B cell (primary cell): ENCODE results near the gene PPP1R3C. TPM values are rescaled to one million over a fixed set of nuclear protein-coding genes. Genes with fewer than 3 reads are reported as not detected.

Experiments
- ATAC-seq: fragments of 200-7000 bp; cut with Tn5 transposase; one replicate; pipeline ENCODE4 v1.10.0; 2021; ENCODE audit warnings: low read depth, mild to moderate bottlenecking, moderate number of reproducible peaks, moderate library complexity
- CTCF ChIA-PET: fragments of 350-600 bp; sonication (Branson Sonifier 250); formaldehyde crosslinking; loops from one replicate; lab custom pipeline; 2021; ENCODE audit warnings: antibody characterized with exemption, inconsistent platforms; lab: Charles Lee
- POLR2A ChIA-PET: fragments of 350-600 bp; sonication (Branson Sonifier 250); formaldehyde crosslinking; loops from one replicate; lab custom pipeline; 2021; ENCODE audit warnings: antibody characterized with exemption; lab: Charles Lee
- DNase-seq: peaks from one replicate; pipeline ENCODE4 v3.0.0; 2013
- H2AFZ ChIP-seq: 2 replicates; pipeline ENCODE4 v1.6.1; 2012; ENCODE audit warnings: mild to moderate bottlenecking, low read depth, low read length; ENCODE audit not compliant: insufficient read depth, poor library complexity, severe bottlenecking
- H3K27ac ChIP-seq, 2 donors: 1 replicate in 1 of 2; 2 replicates in 1 of 2; pipeline ENCODE4 v1.5.1; 2012 to 2013; ENCODE audit warnings: low read length in 2 of 2, mild to moderate bottlenecking in 2 of 2, moderate library complexity in 1 of 2
- H3K27me3 ChIP-seq, 4 experiments: fragments of 200-600 bp in 1 of 4; sonication (generic) in 1 of 4; replicated peaks in 1 of 4; 1 replicate in 2 of 4; 2 replicates in 2 of 4; pipeline versions ENCODE4 v1.6.1 to v1.7.0; 2013 to 2016; ENCODE audit warnings: low read length in 3 of 4, mild to moderate bottlenecking in 2 of 4, mixed read lengths in 1 of 4, moderate library complexity in 1 of 4; ENCODE audit not compliant: insufficient read depth in 4 of 4, control insufficient read depth in 3 of 4; ENCODE audit errors: control extremely low read depth in 1 of 4
- H3K36me3 ChIP-seq, 2 experiments: replicated peaks in 1 of 2; 1 replicate in 1 of 2; 2 replicates in 1 of 2; pipeline versions ENCODE4 v1.6.1 to v1.7.1; 2013; ENCODE audit warnings: low read length in 1 of 2; ENCODE audit not compliant: insufficient read depth in 2 of 2, control insufficient read depth in 1 of 2; ENCODE audit errors: control extremely low read depth in 1 of 2, extremely low read depth in 1 of 2
- H3K4me1 ChIP-seq, 2 donors: fragments of 200-600 bp in 1 of 2; sonication (generic) in 1 of 2; 1 replicate in 1 of 2; 2 replicates in 1 of 2; pipeline versions ENCODE4 v1.5.1 to v1.6.1; 2013 to 2017; ENCODE audit warnings: low read length in 2 of 2; ENCODE audit not compliant: control insufficient read depth in 2 of 2, insufficient read depth in 2 of 2
- H3K4me2 ChIP-seq: replicated peaks from 2 replicates; pipeline ENCODE3; 2012; ENCODE audit warnings: mild to moderate bottlenecking, low read depth, low read length; ENCODE audit not compliant: poor library complexity, severe bottlenecking
- H3K4me3 ChIP-seq, 5 experiments: fragments of 200-600 bp in 1 of 5; sonication (generic) in 1 of 5; 1 replicate in 3 of 5; 2 replicates in 2 of 5; pipeline versions ENCODE4 v1.5.1 to v1.7.0; 2011 to 2016; ENCODE audit warnings: low read length in 4 of 5, mild to moderate bottlenecking in 4 of 5, low read depth in 2 of 5, control low read depth in 1 of 5, moderate library complexity in 1 of 5; ENCODE audit not compliant: insufficient read depth in 1 of 5; ENCODE audit errors: control extremely low read depth in 1 of 5, extremely low read depth in 1 of 5
- H3K79me2 ChIP-seq: fragments of 200-600 bp; sonication (generic); one replicate; pipeline ENCODE4 v1.6.0; 2016; ENCODE audit warnings: low read length; ENCODE audit not compliant: control insufficient read depth, insufficient read depth
- H3K9ac ChIP-seq: fragments of 200-600 bp; sonication (generic); 2 replicates; pipeline ENCODE4 v1.6.1; 2017; ENCODE audit warnings: mild to moderate bottlenecking, low read length, moderate library complexity
- H3K9me3 ChIP-seq, 3 donors: one replicate each; pipeline versions ENCODE4 v1.6.1 to v1.7.1; 2013; ENCODE audit warnings: low read length in 2 of 3; ENCODE audit not compliant: control insufficient read depth in 2 of 3, insufficient read depth in 1 of 3; ENCODE audit errors: control extremely low read depth in 1 of 3
- H4K20me1 ChIP-seq: 2 replicates; pipeline ENCODE4 v1.6.0; 2012; ENCODE audit warnings: mild to moderate bottlenecking, low read length; ENCODE audit not compliant: insufficient read depth, control insufficient read depth, poor library complexity, severe bottlenecking
- H3K27ac Mint-ChIP-seq: one replicate; pipeline ENCODE4 v1.8.0; 2021; ENCODE audit warnings: mixed read lengths
- H3K27me3 Mint-ChIP-seq: one replicate; pipeline ENCODE4 v1.8.0; 2021; ENCODE audit warnings: mixed read lengths
- H3K4me1 Mint-ChIP-seq: one replicate; pipeline ENCODE4 v1.8.0; 2021; ENCODE audit warnings: mixed read lengths
- H3K4me3 Mint-ChIP-seq: one replicate; pipeline ENCODE4 v1.8.0; 2021; ENCODE audit warnings: mixed read lengths
- H3K9me3 Mint-ChIP-seq: one replicate; pipeline ENCODE4 v1.8.0; 2022; ENCODE audit warnings: mixed read lengths; ENCODE audit not compliant: insufficient read depth
- CTCF ChIP-seq: fragments of 200-600 bp; IDR thresholded peaks from one replicate; pipeline ENCODE4 v1.8.0; 2022; ENCODE audit warnings: antibody characterized with exemption, mild to moderate bottlenecking
- EZH2 ChIP-seq: IDR thresholded peaks from 2 replicates; pipeline ENCODE4 v1.6.1; 2012; ENCODE audit warnings: borderline replicate concordance, low read depth, mild to moderate bottlenecking, moderate library complexity, low read length; ENCODE audit not compliant: insufficient read depth, poor library complexity, severe bottlenecking
- WGBS: methylation state at CpG from one replicate; pipeline ENCODE4 v1.1.5; 2013; ENCODE audit warnings: missing lambda C conversion rate; ENCODE audit not compliant: insufficient coverage; 5-methylcytosine and 5-hydroxymethylcytosine counted together
- intact Hi-C: fragments of 100-400 bp; cut with micrococcal nuclease; formaldehyde crosslinking; loops from one replicate; pipeline ENCODE4 v1.10.0; 2022
- polyA plus RNA-seq: library from polyadenylated mRNA; depleted of rRNA; stranded (reverse); fragments of >200 nt; gene quantifications from 2 replicates; pipeline ENCODE4 v1.2.3, GENCODE V29; 2012
- total RNA-seq, 2 donors: library from RNA; stranded (reverse); fragments of 120-200 nt in 1 of 2; gene quantifications; 1 replicate in 1 of 2; 2 replicates in 1 of 2; pipeline versions ENCODE4 v1.2.3 to v1.2.4, GENCODE V29; 2013 to 2022

The PPP1R3C gene
- total and polyA plus RNA-seq, 2 donors (not counting 1 experiment from before 2014, with no cell fraction given), result not detected

- POLR2A ChIA-PET, result no interaction called here
- ATAC-seq, result no peak
Measured at GRCh38 chr10:91616137-91616536, 16.7 kb downstream of the PPP1R3C start.

GRCh38 chr10:91614225-91614624 is 18.6 kb downstream of the PPP1R3C start:
- H3K27ac Mint-ChIP-seq, result no peak overlapping the region
- H3K4me1 Mint-ChIP-seq, result no peaks in the 10 kb centered on the region
- H3K4me3 Mint-ChIP-seq, result no peak overlapping the region
- DNase-seq, result no peak
- H3K27ac ChIP-seq, result no peak overlapping the region
- H3K4me2 ChIP-seq, result no peak overlapping the region
- intact Hi-C loops, result no loop called here
- H3K9me3 ChIP-seq, result no peaks in the 10 kb centered on the region
- H3K27me3 ChIP-seq, result peaks cover 0 to 2% (median 0%) of the 10 kb centered on the region in 4 experiments
- no peaks in the 10 kb centered on the region for H3K79me2 ChIP-seq
- H3K9ac ChIP-seq, result no peak overlapping the region
- no peaks in the 10 kb centered on the region for H3K4me1 ChIP-seq
- H3K36me3 ChIP-seq, result no peaks in the 10 kb centered on the region
- H3K27me3 Mint-ChIP-seq, result peaks cover 22% of the 10 kb centered on the region
- no peak overlapping the region for H3K4me3 ChIP-seq
- no peaks in the 10 kb centered on the region for H3K9me3 Mint-ChIP-seq
- WGBS, result 92% methylated on average over 2 of the region's 2 CpGs
- no peak overlapping the region for H2AFZ ChIP-seq
- no peaks in the 10 kb centered on the region for H4K20me1 ChIP-seq
- CTCF ChIA-PET, result no interaction called here
- POLR2A ChIA-PET, result no interaction called here
- TF ChIP-seq CTCF (no peak), EZH2 (no peak)
- ATAC-seq, result no peak

More at GRCh38 chr10:91616137-91616536, 16.7 kb downstream of the PPP1R3C start:
- Histone ChIP-seq H2AFZ (no peak overlapping the region), H3K79me2 (no peaks in the 10 kb centered on the region), H3K36me3 (no peaks in the 10 kb centered on the region), H3K4me3 (no peak overlapping the region), H3K9ac (no peak overlapping the region), H3K4me2 (no peak overlapping the region), H3K9me3 (no peaks in the 10 kb centered on the region), H4K20me1 (no peaks in the 10 kb centered on the region), H3K27ac (no peak overlapping the region), H3K27me3 (peaks cover 0 to 2% (median 0%) of the 10 kb centered on the region in 4 experiments), H3K4me1 (no peaks in the 10 kb centered on the region)
- Mint-ChIP-seq H3K27ac (no peak overlapping the region), H3K27me3 (peaks cover 30% of the 10 kb centered on the region), H3K9me3 (no peaks in the 10 kb centered on the region), H3K4me3 (no peak overlapping the region), H3K4me1 (no peaks in the 10 kb centered on the region)
- intact Hi-C loops, result no loop called here
- WGBS, result no CpG with 5 or more reads among the region's 1 CpG
- CTCF ChIA-PET, result no interaction called here
- TF ChIP-seq CTCF, result no peak
- no peak for TF ChIP-seq EZH2
- DNase-seq, result no peak
